GOT3 (cell line): ENCODE data around the gene CENPVL1.
"Not testable (repeated sequence)": the region's sequence is repeated elsewhere in the genome, so short reads cannot be mapped to it uniquely, and the experiment has no call there.

Experiments
- DNase-seq: peaks from one replicate; lab custom pipeline; 2025; ENCODE audit warnings: mixed read lengths; lab: John Stamatoyannopoulos, UW

CENPVL1 gene

GRCh38 chrX:51710277-51711164 lies at the start of gene CENPVL1:
Gene CENPVL1 (plus strand): TSS chrX:51710512. CDS start chrX:51710512, 0 bp downstream.
- not testable (repeated sequence) for DNase-seq

DNA sequence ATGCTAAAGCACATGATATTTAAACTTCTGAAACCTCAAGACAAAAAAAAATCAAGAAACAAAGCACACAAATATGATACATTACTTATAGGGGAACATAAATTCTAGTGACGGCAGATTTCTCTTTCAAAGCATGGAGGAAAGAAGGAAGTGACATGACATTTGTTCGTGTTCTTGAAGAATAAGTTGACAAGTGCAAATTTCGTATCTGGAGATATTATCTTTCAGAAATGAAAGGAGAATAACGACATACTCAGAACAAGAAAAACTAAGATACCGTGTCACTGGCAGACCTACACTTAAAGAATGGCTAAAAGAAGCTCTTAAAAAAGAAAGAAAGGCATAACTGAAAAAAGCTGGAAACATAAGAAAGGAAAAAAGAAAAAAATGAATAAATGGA lies 44.3 kb upstream of the CENPVL1 start:
- no peak for DNase-seq

- DNase-seq, result not testable (repeated sequence)
Observed at GRCh38 chrX:51679689-51680433, 30.5 kb upstream of the CENPVL1 start.

- not testable (repeated sequence) for DNase-seq
Observed at GRCh38 chrX:51681808-51682719, 28.2 kb upstream of the CENPVL1 start.

DNA sequence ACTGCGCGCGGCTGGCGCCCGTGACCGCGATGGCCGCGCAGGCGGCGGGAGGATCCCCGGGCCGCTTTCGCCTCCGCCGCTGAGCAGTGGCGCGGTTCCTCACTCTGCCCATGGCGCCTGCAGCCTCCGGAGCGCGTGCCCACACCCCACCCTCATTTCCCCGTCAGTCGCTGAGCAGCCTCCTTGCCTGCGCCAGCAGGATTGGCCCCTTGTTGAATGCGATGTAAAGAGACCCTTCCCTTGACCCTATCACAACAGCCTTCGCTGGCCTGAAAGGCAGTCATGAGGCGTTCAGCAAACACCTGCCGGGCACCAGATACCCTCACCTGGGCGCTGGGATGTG lies 27.6 kb upstream of the CENPVL1 start, which contains the start of gene CENPVL2:
TSS of gene CENPVL2 (minus strand) at position 112 of the 343 bp plus-strand sequence. CDS start at position 112, 0 bp downstream.
- DNase-seq, result not testable (repeated sequence)

GRCh38 chrX:51694254-51694653 lies 16.1 kb upstream of the CENPVL1 start:
- no peak for DNase-seq

- DNase-seq, result no peak
Observed at GRCh38 chrX:51697397-51697796, 12.9 kb upstream of the CENPVL1 start.

DNA sequence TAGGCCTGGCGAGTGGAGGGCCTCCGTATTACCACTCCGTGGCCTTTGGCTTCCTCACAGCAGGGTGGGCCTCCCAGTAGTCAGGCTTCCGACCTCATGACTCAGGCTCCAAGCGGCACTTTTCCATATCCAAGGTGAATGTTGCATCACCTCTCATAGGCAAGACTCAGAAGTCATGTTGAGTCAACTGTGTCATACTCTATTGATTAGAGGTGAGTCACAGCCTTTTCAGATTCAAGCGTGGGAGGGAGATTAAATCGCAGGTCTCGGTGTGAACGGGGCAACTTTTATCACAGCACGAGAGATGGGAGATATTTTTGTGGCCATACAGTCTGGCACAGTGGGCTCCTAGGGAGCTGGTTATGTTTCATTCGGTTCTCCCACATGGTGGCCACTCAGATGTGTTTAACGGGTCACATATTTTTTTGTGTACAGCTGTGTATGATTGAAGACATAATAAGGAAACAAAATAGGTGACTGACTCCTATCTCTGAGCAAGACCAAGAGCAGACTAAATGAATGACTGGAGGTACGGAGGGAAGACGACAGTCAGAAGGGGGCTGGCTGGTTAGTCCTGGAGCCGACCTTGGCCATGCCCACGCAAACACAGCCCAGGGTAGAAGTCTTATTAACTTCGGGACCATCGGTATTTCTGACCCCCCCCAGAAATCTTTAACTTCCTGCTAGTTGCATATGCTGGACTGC lies 2.8 kb downstream of the CENPVL1 start:
- not testable (repeated sequence) for DNase-seq

DNA sequence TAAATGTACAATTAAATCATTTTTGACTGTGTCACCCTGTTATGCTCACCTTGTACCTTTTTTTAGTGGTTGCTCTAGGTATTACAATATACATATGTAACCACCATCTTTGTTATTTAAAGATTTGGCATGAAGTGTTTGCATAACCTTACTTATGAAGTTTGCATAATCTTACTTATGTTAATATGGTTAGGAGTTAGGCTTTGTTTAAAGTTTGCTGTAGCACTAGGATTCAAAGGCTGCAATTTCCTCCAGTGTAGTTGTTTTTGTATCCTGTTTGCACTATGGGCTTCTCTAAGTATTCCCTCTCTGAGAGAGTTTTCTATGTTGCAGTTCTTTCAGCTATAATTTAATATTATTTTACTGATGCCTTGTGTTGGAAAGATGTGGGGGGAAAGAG lies 17.9 kb downstream of the CENPVL1 start:
- no peak for DNase-seq

GRCh38 chrX:51737091-51737490 lies 26.8 kb downstream of the CENPVL1 start:
- DNase-seq, result no peak

- no peak for DNase-seq
Observed at GRCh38 chrX:51742586-51742985, 32.3 kb downstream of the CENPVL1 start.

GRCh38 chrX:51743179-51743957 lies 33.1 kb downstream of the CENPVL1 start, which contains the start of gene GSPT2:
Gene GSPT2 (plus strand): TSS chrX:51743442. CDS start chrX:51743627, 185 bp downstream.
- no peak for DNase-seq

DNA sequence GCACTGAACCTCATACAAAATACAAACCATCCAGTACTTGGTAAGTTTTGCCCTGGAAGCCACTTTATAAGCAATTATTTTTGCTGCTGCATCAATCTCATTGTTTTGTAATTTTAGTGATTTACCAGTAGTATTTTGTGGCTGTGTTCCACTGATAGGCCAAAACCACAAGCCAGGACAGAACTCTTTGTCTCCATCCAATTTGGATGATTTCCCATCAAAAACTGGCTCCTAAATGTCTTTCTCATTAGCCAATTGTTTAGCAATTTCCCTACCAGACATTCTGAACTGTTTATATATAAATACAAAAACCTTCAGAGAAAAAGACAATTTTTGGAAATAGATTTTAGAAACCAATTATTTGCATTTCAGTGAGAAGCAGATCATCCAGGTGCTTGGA lies 37.4 kb downstream of the CENPVL1 start:
- no peak for DNase-seq

GRCh38 chrX:51759055-51759839 lies 48.9 kb downstream of the CENPVL1 start:
- no peak for DNase-seq

- no peak for DNase-seq
Observed at GRCh38 chrX:51760657-51761056, 50.3 kb downstream of the CENPVL1 start.
